ENCODE data around the gene NEDD4L.

GRCh38 chr18:58093311-58093803, 49.3 kb downstream of the NEDD4L start:
- no peak for TF ChIP-seq CTCF (optimal IDR thresholded peaks at IDR 0.05 in 1 of 3, IDR thresholded peaks at IDR 0.05 in 1 of 3, conservative IDR thresholded peaks at IDR 0.05 in 1 of 3; ENCODE audit: extremely low read depth in 1 of 3, insufficient read depth in 2 of 3, low read length in 3 of 3)
- no peak for TF ChIP-seq EZH2 (IDR thresholded peaks at IDR 0.05; ENCODE audit: low read length)

Measured in keratinocyte (primary cell).